NCI-H774 (cell line): ENCODE data around the gene MEIS2.

Experiments
- DNase-seq: peaks from one replicate; lab custom pipeline; 2025; lab: John Stamatoyannopoulos, UW

Gene MEIS2

DNA sequence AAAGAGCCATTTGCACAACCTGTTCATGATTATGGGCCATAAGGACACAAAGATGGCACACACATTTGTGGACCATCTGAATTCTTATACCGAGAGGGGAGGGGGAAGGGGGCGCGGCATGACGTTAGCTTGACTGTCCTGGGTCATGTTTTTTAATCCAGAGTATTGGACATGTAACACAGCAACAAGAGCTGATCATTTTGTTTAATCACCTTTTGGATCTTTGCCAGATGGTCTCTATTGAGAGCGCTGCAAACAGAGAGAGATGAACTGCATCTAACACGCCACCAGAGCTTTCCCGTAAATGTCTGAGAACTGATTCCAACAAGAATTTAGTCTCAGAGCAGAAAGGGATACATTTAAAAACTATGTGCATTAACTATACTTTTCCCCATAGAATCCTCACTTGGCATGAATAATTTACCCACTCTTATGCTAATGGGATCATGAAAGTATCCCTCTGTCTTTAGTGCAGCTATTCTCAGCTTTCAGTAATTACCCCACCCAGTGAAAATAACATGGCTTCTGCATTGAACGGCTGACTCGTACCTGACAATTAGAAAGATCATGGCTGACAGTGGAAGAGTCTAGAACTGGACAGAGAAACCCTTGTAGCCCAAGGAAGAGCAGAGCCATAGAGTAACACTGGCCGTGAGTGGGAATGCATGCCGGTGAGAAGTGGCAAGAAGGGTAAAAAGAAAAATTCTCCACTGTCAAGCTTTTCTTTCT is 22.6 kb downstream of the MEIS2 start:
- DNase-seq = no peak

DNA sequence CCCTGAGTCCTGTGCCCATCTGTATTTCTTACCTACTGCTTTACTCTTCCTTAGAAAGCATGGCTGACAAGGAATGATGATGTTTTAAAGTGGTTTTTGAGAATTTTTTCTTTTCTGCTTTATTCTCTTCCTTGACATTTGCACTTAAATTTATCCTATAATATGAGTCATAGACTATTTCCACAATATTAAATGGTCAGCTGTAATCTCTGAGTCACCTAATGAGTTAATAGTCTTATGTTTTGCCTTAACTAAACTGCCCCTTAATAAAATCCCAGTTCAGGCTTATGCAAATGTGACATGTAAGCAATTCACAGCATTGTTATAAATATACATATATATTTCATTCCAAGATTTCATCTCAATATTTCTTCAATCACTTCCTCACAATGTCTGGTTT is 23.8 kb downstream of the MEIS2 start:
- no peak for DNase-seq

DNA sequence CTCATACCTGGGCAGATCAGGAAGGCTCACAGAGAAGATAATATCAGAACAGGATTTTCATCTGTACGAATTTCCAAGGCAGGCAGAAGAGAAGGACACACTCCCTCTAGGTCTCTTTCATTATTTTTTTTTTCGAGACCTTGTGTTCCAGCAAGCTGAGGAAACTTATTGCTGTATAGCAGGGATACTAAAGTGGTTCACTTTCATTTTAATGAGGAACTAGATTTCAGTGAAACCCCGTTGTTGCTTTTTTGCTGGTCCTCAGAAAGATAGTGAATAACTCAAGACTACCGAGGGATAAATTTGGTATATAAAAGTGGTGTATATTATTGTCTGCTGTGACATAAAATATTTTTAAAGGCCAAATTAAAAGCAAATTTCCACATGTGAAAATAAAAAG is 24.6 kb downstream of the MEIS2 start:
- no peak for DNase-seq

DNA sequence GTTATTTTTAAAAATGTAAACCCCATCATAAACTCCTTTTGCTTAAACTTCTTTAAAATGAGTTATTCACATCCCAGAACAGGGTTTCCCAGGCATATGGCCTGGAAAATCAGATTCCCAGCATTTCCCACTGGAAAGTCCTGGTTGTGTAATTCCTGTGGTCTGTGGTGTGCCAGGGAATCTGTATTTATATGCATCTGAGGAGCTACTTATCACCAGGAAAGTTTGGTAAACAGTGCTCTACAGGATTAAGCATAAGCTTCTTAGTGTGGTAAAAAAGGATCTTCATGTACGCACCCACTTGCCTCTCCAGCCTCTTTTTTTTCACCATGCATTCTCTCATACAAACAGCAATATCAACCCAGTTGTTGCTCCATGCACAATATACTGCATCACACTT is 28.2 kb downstream of the MEIS2 start:
- DNase-seq = no peak

DNA sequence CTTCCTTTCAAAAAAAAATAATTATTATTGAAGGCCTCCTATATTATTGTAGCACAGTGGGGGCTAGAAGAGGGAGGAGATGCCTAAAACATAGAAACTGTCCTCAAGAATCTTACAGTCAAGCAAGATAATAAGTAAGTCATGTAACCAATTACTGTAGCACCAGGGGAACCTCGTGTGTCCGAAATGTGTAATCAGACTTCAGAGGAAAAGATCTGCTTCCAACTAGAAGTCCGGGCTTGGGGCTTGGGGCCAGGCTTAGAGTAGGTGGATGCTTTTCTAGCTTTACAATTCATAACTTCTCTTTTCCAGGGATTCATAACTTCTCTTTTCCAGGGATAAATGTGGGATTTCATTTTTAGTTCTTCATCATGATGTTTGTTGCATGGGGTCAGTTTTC is 29.2 kb downstream of the MEIS2 start:
- no peak for DNase-seq

DNA sequence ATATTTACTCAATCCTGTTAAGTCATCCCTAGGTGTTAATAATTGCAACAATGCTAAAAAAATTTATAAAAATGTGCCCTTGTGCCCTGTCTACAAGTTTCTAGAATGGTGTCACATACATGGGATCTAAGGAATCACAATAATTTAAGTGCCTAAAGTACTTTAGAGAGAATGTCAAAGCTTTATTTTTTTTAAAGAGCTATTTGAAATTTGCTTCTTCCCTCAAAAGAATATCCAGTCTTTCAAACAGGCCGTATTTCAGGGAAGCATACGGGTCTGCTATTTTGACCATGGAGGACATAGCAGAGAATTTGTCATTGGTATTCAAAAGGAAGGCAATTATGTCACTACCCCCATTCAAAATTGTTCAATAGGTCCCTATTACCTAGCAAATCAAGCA is 29.7 kb downstream of the MEIS2 start:
- no peak for DNase-seq

DNA sequence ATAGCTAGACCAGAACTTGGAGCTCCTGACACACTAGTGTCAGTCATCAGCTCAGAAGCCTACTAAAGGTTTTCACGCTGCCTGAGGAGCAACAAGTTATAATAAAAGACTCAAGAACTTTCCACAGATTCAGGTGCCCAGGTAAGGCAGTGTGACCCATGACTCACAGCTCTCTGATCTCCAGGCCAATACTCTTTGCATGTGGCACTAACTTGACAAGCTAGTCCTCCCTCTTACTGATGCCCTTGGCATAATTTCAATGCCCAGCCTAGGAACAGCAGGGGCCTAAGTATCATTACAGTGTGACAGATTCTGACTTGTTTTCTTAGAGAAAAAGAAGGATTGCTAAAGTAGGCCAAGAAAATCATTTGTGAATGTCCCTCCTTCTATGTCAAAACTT is 38.4 kb downstream of the MEIS2 start:
- DNase-seq = no peak

DNA sequence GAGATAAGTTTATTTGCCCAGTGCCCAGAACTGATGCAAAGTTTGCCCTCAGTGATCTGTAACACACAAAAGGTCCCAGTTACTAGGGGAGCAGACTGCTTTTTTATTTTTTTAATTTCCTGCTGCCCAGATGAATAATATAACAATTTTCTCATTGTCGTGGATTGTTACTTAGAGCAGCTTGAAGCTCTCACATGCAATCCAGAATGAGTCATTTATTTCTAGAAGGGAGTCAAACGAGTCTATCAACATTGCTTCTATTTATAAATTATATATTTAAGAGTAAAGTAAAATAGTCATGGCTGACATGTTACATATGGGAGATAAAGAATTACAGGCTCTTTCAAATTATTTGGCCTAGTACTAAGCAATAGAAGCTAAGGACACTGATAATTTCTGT is 41.3 kb downstream of the MEIS2 start:
- no peak for DNase-seq

DNA sequence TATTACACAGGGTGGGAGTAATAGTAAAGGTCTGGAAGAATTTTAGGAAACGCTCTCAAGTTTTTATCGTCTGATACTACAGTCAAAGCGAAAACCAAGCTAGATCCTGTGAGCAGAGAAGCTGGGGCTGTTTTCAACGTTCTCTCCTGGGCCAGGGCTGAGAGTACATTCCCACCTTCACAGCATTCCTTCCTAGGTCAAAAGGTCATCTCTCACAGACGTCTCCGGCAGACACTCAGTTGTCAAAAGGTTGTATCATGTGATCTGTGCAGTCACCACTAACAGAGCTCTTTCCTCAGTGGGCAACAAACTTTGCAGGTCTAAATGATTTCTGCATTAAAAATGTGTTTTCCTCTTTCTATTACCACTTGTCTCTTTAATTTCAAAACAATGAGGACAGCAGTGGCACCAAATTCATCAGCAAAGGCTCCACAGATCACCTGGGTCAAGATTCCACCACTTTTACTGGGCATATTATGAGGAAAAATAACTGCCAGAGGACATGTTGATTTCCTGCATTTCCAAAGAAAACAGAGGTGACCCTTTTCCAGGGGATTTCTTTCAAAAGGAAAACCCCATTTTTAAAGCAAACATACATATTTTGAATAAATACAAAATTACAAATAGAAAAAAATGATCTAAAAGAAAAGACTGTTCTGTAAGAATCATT is 41.9 kb downstream of the MEIS2 start:
- no peak for DNase-seq

DNA sequence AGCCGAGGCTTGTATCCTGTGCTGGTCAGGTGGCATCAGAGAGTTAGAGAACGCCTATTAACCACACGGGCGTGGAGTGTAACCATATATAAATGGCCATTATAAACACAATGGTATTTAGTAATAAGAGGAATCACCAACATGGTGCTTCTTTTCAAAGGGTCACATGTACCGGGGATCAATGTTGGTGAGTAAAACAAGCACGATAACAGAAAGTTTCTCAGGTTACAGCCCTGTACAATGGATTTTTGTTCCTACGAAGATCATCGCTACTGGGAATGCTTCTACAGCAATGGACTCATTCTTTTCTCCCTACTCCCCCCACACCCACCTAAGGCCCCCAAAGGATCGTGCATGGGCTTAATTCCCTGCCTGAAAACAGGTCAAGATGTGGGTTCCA is 42.5 kb downstream of the MEIS2 start:
- DNase-seq = no peak

DNA sequence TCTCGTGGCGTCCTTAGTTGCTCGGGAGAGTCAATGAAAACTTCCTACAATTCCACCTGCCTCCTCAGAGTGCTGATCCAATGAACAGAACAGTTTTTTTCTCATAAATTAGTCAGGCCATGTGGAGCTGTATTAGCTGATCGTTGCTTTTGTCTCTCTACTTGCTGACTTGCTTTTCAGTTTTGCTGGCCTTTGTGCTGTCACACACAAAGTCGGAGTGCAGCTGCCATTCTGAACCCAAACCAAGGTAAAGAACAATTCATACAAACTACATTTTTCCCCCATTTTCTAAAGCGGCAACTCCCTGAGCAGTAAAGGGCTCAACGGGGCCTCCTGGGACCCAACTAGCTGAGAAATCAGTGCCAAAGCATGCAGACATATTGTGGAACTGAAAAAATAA is 43.1 kb downstream of the MEIS2 start:
- DNase-seq = no peak

DNA sequence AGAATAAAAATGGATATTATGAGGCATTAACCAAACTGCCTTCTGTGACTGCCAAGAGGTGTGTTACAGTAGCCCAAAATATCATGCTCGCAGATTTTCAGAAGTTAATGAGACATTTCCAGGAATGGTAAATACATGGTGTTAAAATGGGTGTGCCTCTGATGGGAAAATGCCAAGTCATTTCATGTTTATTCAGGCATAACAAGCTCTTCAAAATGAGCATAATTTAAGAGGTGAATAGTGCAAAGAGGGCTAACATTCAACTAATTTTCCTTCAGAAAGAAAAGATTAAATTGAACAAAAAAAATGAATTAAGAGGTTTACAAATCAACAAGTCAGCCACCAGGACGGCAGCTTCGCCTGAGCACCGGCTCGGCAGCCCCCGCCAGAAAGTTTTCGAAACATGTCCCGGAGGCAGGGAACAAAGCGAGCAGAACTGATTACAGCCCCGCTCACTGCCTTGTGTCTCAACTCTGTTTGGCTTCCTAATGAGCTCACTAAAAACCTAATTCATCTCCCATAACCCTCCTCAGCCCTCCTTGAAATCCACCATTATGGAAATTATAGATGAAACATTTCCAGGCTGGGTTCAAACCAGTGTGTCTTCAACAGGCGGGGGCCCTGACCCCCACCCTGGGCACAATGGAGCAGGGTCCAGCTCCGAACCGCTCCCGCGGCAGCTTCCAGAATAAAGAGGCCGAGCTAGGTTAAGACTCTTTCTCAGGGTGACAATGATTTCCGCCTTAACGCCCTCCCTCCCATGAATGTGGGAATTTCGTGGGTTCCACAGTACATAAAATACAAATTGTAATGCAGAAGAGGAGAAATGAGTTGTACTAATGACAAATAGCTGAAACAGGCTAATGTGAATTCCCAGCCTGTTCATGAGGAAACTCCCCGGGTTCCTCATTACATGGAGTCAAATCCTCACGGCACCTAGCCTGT is 43.9 kb downstream of the MEIS2 start:
- no peak for DNase-seq

DNA sequence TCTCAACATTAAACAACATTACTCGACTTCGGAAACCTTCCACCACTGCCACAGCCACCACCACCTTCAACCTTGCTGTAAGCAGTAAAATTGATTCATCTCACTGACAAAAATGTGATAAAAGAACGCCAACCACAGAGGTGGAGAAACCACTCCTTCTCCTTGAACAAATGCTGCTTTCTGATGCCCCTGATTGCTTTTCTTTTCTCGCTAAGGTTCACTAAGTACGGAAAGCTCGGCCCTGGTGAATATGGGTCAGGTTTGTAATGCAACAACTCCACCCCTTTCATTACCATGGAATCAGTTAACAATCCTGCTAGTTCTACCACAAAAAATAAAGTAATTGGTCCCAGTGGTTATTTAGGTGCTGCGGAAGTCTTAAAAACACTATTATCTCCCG is 44.9 kb downstream of the MEIS2 start:
- no peak for DNase-seq

DNA sequence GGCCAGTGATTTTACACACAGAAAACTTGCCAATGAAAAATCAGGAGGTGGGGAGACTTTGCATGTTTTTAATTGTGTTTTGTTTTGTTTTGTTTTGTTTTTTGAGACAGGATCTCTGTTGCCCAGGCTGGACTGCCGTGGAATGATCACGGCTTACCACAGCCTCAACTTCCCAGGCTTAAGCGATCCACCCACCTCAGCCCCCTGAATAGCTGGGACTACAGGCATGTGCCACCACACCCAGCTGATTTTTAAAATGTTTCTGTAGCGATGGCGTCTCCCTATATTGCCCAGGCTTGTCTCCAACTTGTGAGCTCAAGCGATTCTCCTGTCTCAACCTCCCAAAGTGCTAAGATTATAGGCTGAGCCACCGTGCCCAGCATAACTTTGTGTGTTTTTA is 46.0 kb downstream of the MEIS2 start:
- no peak for DNase-seq

DNA sequence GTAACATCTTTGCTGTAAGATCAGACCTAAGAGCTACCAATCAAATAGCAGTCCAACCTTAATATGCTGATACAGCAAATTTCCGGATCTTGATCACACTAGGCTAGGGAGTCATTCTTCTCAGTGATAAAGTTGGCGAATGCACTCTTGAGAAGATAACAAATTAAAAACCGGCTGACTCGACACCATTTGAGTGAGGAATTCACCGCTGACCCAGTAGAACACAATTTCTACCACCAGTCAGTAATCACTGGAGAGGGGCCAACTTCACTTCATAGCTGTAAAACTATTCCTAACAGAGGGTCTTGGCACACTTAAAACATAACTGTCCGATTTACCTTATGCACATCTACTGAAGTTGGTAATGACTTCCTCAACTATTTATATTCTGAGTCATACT is 47.2 kb downstream of the MEIS2 start:
- no peak for DNase-seq

DNA sequence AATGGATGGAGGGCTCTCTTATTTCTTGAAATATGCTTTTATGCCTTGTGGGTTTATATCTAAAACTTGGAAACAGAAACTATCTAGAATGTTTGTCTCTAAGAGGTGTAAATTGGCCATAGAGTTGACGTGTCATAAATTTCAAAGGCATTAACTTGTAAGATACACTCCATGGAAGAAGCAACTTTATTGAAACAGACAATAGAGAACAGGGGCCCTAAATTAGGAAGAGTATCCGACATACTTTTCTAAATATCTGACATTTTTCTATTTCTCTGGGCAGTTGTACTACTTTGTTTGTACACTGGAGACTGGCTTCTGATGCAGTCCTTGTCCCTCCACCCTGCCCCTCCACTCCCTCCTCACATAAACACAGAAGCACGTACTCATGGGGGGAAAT is 50.0 kb downstream of the MEIS2 start:
- no peak for DNase-seq

DNA sequence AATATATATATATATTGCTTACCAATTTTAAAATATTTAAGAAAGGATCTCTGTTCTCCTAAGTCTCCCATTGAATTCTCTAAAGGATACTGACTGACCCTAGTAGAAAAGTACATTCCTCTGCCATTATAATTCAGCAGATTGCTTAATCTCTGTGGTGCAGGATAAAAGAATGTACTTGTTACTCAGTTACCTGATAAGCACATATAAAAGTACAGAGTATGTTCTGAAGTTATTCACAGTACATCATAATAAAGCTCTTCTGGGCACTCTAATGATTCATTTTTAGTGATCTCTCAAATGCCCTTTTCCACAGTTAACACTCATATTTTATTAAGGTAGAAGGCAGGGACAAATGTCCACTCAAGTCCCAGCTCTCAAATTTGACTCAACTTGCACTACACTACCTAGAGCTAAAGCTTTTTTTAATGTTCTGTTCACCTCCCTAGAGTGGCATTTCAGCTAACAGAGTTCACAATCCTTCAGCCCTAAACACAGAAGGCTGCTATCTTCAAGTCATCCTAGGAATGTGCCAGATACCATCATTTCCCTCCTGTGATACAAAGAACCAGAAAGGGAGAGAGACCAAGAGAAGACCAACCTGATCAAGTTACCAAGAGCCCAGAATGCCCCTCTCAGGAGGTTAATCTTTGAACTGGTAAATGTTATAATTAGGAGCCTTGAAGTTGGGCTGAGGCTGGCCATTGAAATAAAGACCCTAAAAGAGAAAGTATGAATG is 53.3 kb downstream of the MEIS2 start:
- no peak for DNase-seq

DNA sequence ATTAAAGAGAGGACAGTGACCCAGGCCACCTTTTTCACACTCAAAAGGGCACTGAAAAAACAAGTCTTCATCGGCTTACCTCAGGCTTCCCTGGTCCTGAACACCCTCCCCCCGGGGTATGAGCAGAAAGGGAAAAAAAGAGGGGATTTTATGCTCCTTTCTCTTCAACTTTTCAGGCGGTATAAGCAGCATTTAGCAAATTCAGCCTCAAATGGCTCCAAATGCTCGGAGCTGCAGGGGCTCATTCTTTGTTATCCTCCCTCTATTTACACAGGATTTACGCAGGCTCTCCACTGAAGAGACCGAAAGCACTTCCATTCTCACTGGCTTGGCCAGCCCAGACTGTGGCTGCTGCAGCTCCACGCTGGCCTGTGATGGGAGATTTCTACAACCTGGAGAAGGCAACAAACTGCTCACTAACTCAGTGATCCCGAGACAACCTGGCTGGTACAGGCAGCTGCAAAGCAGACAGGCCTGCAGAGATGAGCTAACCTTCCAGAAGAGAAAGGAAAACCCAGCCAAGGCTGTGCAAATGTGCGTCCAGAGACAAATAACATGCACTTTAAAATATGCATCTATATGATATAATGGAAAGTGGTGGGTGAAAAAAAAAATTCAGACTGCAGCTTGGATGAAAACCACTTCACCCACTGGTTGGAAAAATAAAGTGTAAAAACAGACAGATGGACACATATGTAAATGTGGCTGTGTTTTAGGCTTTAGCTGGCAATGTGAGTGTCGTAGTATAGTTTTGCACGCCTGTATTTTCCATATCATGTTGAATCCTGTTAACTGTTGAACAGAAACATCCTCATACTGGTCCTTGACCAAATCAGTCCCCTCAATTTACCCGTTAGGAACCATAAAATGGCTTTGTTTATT is 54.2 kb downstream of the MEIS2 start:
- peak; percentile 51 for DNase-seq

DNA sequence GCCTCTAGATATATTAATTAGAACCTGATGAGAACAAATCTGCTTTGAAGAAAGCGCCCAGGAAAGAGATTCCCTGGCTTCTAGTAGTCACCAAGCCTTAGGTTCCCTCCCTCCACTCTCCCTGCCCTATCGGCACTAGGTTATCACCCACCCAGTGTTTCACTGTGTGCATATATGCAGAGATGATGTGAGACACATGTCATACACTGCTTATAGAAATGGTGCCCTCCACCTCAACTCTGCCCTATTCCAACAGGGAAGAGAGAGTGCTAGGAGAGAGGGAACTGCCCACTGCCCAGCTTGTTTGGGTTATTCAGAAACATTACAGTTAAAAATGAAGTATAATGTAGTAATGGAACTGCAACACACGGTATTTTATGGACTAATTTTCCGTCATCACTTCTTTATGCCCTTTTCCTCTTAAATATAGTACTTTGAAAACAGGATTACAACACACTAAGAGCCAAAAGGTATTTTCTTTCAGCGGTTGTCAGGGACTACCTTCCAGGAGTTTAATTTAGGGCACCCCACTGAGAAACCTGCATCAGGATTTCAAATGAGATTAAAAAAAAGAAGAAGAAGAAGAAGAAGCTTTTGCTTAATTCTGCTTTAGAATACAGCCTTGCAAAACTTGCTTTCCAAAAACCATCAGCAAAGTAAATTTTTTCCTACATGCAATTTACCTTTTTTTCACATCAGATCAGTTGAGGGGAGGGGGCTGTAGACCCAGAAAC is 55.3 kb downstream of the MEIS2 start:
- DNase-seq = no peak

DNA sequence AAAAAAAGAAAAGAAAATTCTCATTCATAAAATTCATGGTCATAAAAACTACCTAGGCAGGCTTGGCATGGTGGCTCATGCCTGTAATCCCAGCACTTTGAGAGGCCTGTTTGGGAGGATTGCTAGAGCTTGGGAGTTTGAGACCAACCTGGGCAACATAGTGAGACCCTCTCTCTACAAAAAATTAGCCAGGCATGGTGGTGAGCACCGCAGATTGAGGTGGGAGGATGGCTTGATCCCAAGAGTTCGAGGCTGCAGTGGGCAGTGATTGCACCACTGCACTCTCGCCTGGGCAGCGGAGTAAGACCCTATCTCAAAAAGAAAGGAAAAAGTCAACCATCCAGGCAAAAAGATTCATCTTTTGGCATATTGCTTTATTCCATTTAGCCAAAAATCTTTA is 58.5 kb downstream of the MEIS2 start:
- DNase-seq = no peak

DNA sequence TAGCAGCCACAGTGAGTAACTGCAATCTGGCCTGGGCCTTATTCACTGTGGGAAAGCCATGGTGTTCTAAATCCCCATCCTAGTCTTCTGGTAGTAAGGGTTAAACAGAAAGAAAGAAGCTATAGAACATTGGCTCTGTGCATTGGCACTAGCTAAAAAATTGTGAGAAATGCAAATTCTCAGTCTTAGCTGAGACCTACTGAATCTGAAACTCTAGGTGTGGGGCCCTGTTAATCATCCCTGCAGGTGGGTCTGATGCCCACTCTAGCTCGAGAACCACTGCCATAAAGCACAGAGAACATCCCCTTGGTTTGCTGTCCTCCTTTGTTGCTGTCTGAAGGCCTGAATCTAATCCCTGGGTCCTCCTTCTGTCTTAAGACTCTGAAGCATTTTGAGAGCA is 59.3 kb downstream of the MEIS2 start:
- DNase-seq = no peak
